Smooth muscle cell (in vitro differentiated cells): Measurements from ENCODE around the gene ANKRD29. TPM values are rescaled to one million over a fixed set of nuclear protein-coding genes. Genes with fewer than 3 reads are reported as not detected.

Experiments
- DNase-seq: peaks from one replicate; lab custom pipeline; 2025; ENCODE audit not compliant: unreplicated experiment; lab: John Stamatoyannopoulos, UW
- H2AFZ ChIP-seq: fragments of 200-600 bp; sonication (generic); 2 replicates; pipeline ENCODE4 v1.6.0; 2016; ENCODE audit warnings: antibody characterized with exemption, low read depth, mild to moderate bottlenecking
- H3F3A ChIP-seq: fragments of 200-600 bp; sonication (generic); 2 replicates; pipeline ENCODE4 v1.6.0; 2017; ENCODE audit warnings: antibody characterized with exemption, low read depth
- H3K27ac ChIP-seq: fragments of 200-600 bp; sonication (generic); 2 replicates; pipeline ENCODE4 v1.5.1; 2016; ENCODE audit warnings: low read depth, mild to moderate bottlenecking
- H3K27me3 ChIP-seq: fragments of 200-600 bp; sonication (generic); 2 replicates; pipeline ENCODE4 v1.6.1; 2016; ENCODE audit warnings: low read depth, mild to moderate bottlenecking
- H3K36me3 ChIP-seq: fragments of 200-600 bp; sonication (generic); 2 replicates; pipeline ENCODE4 v1.5.1; 2016; ENCODE audit warnings: low read depth
- H3K4me1 ChIP-seq: fragments of 200-600 bp; sonication (generic); 2 replicates; pipeline ENCODE4 v1.5.1; 2016; ENCODE audit warnings: low read depth
- H3K4me2 ChIP-seq: fragments of 200-600 bp; sonication (generic); 2 replicates; pipeline ENCODE4 v1.6.0; 2016; ENCODE audit warnings: mild to moderate bottlenecking
- H3K4me3 ChIP-seq: fragments of 200-600 bp; sonication (generic); 2 replicates; pipeline ENCODE4 v1.5.1; 2016; ENCODE audit warnings: mild to moderate bottlenecking
- H3K79me2 ChIP-seq: fragments of 200-600 bp; sonication (generic); 2 replicates; pipeline ENCODE4 v1.6.0; 2016; ENCODE audit warnings: low read depth, mild to moderate bottlenecking
- H3K9ac ChIP-seq: fragments of 200-600 bp; sonication (generic); 2 replicates; pipeline ENCODE4 v1.6.0; 2016; ENCODE audit warnings: low read depth
- H3K9me3 ChIP-seq: fragments of 200-600 bp; sonication (generic); replicated peaks from 2 replicates; pipeline ENCODE4 v1.5.1; 2016; ENCODE audit warnings: low read depth
- H4K20me1 ChIP-seq: fragments of 200-600 bp; sonication (generic); 2 replicates; pipeline ENCODE4 v1.6.0; 2016; ENCODE audit warnings: low read depth
- WGBS: methylation state at CpG from one replicate; pipeline ENCODE4 v1.1.7; 2016; ENCODE audit warnings: low lambda C conversion rate; 5-methylcytosine and 5-hydroxymethylcytosine counted together
- polyA plus RNA-seq: library from polyadenylated mRNA; unstranded; fragments of >200 nt; fragmentation: Nextera tagmentation; extraction: Ambion mirVana; gene quantifications from 2 replicates; pipeline ENCODE4 v1.2.1, GENCODE V29; 2016
- total RNA-seq: library from RNA; depleted of rRNA; stranded (reverse); fragments of >200 nt; gene quantifications from 2 replicates; pipeline ENCODE4 v1.2.3, GENCODE V29; 2014
- TF ChIP-seq, protein P1 (sequence below): fragments of 200-600 bp; sonication (generic); IDR thresholded peaks from 2 replicates; pipeline ENCODE4 v1.5.1; 2017; ENCODE audit warnings: borderline replicate concordance, mild to moderate bottlenecking, antibody characterized with exemption; ENCODE audit not compliant: insufficient read depth, poor library complexity, severe bottlenecking

Gene ANKRD29
- total and polyA plus RNA-seq, 2 experiments from 2014 or later = 0.36 TPM; not detected in 1

DNA sequence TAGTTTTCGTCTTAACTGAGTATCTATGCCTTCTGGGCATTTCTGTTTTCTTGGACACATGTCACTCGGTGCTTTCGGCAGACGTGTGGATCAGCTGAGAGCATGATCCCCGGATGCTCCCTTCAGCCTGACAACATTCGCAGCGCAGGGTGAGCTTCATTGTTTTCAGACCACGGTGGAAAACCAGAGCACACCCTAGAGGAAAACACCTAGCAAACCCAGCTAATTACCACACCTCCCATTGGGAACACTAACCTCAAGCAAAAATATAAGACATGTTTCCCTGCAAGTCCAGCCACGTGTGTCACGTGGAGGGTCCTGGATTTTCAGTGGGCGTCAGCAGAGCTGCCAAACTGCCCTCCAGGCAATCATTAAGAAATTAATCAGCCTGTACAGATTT, 31.0 kb downstream of the ANKRD29 start:
- Histone ChIP-seq H3K9me3 (no peaks in the 10 kb centered on the region), H2AFZ (no peak overlapping the region), H3K4me1 (no peaks in the 10 kb centered on the region), H4K20me1 (no peaks in the 10 kb centered on the region), H3K4me3 (no peak overlapping the region), H3K79me2 (no peaks in the 10 kb centered on the region), H3K27ac (no peak overlapping the region), H3K27me3 (no peaks in the 10 kb centered on the region), H3K36me3 (no peaks in the 10 kb centered on the region), H3K4me2 (no peak overlapping the region), H3K9ac (no peak overlapping the region), H3F3A (no peaks in the 10 kb centered on the region)
- TF ChIP-seq, protein P1, sequence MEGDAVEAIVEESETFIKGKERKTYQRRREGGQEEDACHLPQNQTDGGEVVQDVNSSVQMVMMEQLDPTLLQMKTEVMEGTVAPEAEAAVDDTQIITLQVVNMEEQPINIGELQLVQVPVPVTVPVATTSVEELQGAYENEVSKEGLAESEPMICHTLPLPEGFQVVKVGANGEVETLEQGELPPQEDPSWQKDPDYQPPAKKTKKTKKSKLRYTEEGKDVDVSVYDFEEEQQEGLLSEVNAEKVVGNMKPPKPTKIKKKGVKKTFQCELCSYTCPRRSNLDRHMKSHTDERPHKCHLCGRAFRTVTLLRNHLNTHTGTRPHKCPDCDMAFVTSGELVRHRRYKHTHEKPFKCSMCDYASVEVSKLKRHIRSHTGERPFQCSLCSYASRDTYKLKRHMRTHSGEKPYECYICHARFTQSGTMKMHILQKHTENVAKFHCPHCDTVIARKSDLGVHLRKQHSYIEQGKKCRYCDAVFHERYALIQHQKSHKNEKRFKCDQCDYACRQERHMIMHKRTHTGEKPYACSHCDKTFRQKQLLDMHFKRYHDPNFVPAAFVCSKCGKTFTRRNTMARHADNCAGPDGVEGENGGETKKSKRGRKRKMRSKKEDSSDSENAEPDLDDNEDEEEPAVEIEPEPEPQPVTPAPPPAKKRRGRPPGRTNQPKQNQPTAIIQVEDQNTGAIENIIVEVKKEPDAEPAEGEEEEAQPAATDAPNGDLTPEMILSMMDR = no peak
- no peak for DNase-seq
- 38% methylated on average over 11 of the region's 11 CpGs for WGBS

- Histone ChIP-seq H3K4me3 (no peak overlapping the region), H3K4me1 (no peaks in the 10 kb centered on the region), H4K20me1 (no peaks in the 10 kb centered on the region), H3K36me3 (no peaks in the 10 kb centered on the region), H3K27me3 (no peaks in the 10 kb centered on the region), H3K9me3 (no peaks in the 10 kb centered on the region), H2AFZ (no peak overlapping the region), H3F3A (no peaks in the 10 kb centered on the region), H3K9ac (no peak overlapping the region), H3K79me2 (no peaks in the 10 kb centered on the region), H3K4me2 (no peak overlapping the region), H3K27ac (no peak overlapping the region)
- WGBS = 89% methylated on average over 5 of the region's 5 CpGs
- TF ChIP-seq, protein P1 = no peak
- DNase-seq = no peak
These were observed 31.4 kb downstream of the ANKRD29 start for GRCh38 chr18:23631312-23631711.

DNA sequence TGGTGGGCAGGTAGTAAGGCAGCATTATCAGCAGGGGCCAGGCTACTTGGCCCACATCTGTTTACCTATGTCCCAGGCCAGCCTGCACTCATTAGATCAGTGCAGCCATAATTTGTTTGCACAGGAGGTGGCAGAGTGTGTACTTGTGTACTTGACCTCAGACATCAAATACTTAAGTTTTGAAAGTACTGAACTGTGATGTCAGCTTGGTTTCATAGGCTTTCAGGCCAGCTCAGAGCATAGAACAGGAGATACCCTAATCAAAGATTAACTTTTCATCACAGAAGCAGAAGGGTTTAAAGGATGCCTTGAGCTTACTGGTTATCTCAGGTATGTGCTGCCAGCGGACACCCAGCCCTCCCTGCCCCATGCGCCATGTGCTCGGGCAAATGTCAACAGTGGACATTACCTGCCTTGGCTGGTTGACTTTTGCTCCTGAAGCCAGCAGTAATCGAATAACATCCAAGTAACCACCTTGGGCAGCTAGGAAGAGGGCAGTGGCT, 33.2 kb downstream of the ANKRD29 start:
- no peak overlapping the region for H3K4me2 ChIP-seq
- no peak overlapping the region for H2AFZ ChIP-seq
- 95% methylated on average over 4 of the region's 4 CpGs for WGBS
- no peaks in the 10 kb centered on the region for H3K9me3 ChIP-seq
- DNase-seq = no peak
- no peaks in the 10 kb centered on the region for H3F3A ChIP-seq
- H3K79me2 ChIP-seq = no peaks in the 10 kb centered on the region
- no peak overlapping the region for H3K9ac ChIP-seq
- H3K27ac ChIP-seq = no peak overlapping the region
- H4K20me1 ChIP-seq = no peaks in the 10 kb centered on the region
- H3K4me1 ChIP-seq = no peaks in the 10 kb centered on the region
- no peaks in the 10 kb centered on the region for H3K36me3 ChIP-seq
- no peaks in the 10 kb centered on the region for H3K27me3 ChIP-seq
- TF ChIP-seq, protein P1 = no peak
- no peak overlapping the region for H3K4me3 ChIP-seq

- TF ChIP-seq, protein P1 = no peak
- Histone ChIP-seq H3K27me3 (no peaks in the 10 kb centered on the region), H3K4me3 (no peak overlapping the region), H4K20me1 (no peaks in the 10 kb centered on the region), H3K36me3 (no peaks in the 10 kb centered on the region), H3K9me3 (no peaks in the 10 kb centered on the region), H3K9ac (no peak overlapping the region), H2AFZ (no peak overlapping the region), H3K4me2 (no peak overlapping the region), H3K79me2 (no peaks in the 10 kb centered on the region), H3K27ac (no peak overlapping the region), H3K4me1 (no peaks in the 10 kb centered on the region), H3F3A (no peaks in the 10 kb centered on the region)
- DNase-seq = no peak
These were observed 34.7 kb downstream of the ANKRD29 start for GRCh38 chr18:23627970-23628369.
